GM18951 (cell line): ENCODE results near the gene CHMP1A.

ENCODE experiments used
- POLR2A ChIP-seq: IDR thresholded peaks from 4 replicates; pipeline ENCODE4 v1.6.1; 2011; ENCODE audit warnings: mild to moderate bottlenecking; ENCODE audit not compliant: insufficient read length, insufficient read depth; ENCODE audit errors: extremely low read depth
- in situ Hi-C: fragments of 300-500 bp; cut with MboI; formaldehyde crosslinking; loops from one replicate; pipeline ENCODE4 v1.12.0; 2022; ENCODE audit warnings: low sequenced_read_pairs, mixed read lengths, inconsistent platforms; ENCODE audit not compliant: unreplicated experiment

Gene CHMP1A

DNA sequence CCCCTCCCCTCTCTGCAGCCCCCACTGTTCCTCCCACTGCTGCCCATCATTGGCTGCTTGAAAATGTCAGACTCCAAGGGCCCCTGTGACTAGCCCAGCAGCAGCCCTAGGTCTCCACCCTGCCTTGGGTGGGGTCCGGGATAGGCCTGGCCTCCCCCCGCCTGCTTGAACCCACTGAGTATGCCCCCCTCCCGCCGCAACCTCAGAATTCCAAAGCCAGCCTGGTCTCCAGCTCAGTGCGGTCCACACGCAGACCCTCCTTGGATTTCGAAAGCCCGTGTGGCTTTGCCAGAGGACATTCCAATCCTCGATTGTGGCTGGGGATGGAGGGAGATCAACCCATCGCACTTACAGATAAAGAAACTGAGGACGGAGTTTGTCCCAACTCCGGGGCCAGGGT lies 37.7 kb downstream of the CHMP1A start:
- in situ Hi-C loops = no loop called here
- no peak for TF ChIP-seq POLR2A

DNA sequence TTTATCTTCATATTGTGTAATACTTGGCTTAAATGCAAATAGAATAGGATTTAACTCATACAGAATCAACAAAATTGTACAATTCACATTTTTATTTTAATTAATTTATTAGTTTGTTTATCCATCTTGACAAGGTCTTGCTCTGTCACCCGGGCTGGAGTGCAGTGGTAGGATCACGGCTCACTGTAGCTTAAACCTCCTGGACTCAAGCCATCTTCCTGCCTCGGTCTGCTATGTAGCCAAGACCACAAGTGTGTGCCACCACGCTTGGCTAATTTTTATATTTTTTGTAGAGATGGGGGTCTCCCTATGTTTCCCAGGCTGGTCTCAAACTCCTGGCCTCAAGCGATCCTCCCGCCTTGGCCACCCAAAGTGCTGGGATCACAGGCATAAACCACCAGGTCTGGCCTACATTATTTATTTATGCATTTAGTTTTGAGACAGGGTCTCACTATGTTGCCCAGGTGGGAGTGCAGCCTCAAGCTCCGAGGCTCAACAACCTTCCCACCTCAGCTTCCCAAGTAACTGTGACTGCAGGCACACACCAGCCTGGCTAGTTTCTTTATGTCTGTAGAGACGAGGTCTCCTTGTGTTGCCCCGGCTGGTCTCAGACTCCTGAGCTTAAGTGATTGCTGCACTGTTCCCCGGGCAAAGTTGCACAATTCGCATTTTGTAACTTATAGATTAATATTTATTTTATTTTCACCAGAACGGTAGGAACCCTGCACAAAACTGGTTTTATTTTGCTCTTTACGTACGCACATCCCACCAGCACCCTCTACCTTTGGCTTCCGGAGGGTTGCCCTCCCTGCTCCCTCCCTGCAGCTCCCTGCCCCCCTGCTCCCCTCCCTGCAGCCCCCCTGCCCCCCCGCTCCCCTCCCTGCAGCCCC lies 39.2 kb downstream of the CHMP1A start:
- no peak for TF ChIP-seq POLR2A
- in situ Hi-C loops = no loop called here

DNA sequence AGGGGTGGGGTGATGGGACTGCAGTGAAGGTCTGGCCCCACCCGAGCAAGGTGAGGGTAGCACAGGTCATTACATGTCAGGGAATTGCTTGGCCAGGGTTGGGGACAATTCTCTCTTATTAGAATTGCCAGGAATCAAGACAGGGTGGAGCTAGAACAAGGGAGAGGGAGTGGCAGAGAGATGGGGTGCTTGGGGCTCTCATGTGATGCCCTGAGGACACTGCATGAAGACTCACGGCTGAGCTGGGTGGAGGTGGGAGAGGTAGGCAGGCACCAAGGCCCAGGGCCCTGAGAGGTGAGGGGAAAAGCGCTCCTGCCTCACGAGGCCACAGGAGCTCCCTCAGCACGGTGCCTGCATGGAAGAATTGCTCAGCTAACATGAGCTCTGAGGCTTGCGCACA lies 40.5 kb downstream of the CHMP1A start:
- in situ Hi-C loops = no loop called here
- no peak for TF ChIP-seq POLR2A

DNA sequence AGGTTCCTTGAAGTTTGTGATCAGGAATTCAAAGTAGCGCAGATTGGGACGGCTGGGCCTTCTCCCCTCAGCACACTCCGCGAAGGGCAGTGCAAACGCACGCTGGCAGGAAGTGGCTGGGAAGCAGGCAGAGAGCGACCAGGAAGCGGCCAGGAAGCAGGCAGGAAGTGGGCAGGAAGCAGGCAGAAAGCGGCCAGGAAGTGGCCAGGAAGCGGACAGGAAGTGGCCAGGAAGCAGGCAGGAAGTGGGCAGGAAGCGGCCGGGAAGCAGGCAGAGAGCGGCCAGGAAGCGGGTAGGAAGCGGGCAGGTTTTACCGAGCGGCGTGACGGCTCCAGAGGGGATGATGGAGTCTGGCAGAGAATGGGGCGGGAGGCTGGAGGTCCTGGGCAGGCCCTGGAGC lies 40.9 kb downstream of the CHMP1A start:
- TF ChIP-seq POLR2A = no peak
- in situ Hi-C loops = no loop called here

DNA sequence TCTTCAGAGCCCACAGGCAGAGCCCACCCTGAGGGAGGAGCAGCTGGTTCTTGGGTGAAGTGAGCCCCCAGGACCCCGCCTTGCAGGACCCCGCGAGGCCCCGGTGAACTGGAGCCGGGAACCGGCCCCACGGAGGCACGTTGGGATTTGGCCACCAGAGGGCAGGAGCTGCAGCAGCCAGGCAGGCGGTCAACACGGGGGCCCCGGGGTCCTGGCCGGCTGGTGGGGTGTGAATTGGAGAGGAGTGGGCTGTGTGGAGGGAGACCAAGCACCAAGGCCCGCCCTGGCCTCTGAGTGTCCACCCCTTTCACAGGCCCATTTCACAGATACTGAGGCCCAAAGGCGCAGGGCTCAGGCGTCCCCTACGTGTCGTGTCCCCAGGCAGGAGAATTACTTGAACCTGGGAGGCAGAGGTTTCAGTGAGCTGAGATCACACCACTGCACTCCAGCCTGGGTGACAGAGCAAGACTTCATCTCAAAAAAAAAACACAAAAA lies 41.9 kb downstream of the CHMP1A start:
- no peak for TF ChIP-seq POLR2A
- in situ Hi-C loops = no loop called here

DNA sequence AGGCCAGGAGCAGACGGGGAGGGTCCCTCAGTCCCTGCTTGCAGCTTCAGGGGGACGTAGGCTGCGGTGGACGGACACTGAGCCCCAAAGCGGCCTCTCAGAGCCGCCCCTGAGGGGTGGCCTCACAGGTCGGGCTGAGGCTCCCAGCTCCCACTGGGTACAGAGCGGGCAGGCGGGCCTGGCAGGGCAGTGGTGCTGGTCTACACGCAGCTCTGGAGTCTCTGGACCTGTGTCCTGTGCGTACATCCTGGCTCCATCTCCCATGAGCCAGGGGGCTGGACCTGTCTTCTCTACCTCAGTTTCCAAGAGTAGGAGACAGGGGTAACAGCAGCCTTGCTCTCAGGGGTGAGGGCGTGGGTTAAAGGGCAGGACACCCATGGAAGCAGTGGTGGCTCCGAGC lies 42.3 kb downstream of the CHMP1A start:
- TF ChIP-seq POLR2A = no peak
- in situ Hi-C loops = no loop called here

DNA sequence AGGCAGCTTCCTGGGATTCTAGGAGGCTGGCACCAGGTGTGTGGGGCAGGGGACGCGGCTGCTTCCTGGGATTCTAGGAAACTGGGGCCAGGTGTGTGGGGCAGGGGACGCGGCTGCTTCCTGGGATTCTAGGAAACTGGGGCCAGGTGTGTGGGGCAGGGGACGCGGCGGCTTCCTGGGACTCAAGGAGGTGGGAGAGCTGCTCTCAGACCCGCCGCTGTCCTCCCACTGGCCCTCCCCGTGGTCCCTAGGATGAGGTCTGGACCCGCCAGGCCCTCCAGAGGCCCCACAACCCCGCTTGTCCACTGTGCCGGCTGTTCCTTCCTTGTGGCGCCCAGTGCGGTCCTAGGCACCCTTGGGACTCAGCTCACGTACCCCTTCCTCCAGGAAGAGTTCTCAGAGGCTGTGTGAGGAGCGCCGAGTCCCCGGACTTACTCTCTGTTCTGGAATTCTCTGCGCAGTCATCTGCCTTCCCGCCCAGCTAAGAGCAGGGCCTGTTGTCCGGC lies 43.5 kb downstream of the CHMP1A start:
- in situ Hi-C loops = no loop called here
- no peak for TF ChIP-seq POLR2A

DNA sequence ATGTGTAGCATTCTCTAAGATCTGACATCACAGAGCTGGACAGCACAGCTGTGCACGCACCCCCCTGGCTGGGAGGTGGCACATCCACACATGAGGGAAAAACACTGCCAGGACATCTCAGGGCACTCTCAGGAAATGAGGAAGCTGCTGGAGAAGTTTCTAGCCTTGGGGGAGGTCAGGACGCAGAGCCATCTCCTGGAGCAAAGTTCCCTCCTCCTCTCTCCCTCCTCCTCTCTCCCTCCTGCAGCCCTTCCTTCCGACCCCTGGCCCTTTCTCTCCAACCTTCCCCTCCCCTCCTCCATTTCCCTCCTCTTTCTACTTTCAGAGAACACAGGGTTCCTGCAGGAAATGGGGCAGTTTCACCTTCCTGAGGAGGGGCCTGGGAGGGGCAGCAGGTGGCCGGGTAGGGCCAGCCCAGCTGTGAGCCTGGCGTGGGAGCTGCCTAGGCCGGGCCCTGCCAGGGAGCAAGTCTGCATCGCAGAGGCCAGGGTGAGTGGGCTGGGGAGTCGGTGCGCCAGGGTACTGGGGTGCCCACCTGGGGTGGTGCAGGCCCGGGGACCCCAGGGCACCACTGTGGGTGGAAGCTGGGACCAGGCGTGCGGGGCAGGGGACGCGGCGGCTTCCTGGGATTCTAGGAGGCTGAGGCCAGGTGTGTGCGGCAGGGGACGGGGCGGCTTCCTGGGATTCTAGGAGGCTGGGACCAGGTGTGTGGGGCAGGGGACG lies 44.1 kb downstream of the CHMP1A start, which contains the start of gene DPEP1:
Gene DPEP1 (plus strand): TSS at position 412 of the 723 bp plus-strand sequence. CDS start 16,769 bp downstream, outside the sequence.
- no peak for TF ChIP-seq POLR2A
- in situ Hi-C loops = no loop called here

DNA sequence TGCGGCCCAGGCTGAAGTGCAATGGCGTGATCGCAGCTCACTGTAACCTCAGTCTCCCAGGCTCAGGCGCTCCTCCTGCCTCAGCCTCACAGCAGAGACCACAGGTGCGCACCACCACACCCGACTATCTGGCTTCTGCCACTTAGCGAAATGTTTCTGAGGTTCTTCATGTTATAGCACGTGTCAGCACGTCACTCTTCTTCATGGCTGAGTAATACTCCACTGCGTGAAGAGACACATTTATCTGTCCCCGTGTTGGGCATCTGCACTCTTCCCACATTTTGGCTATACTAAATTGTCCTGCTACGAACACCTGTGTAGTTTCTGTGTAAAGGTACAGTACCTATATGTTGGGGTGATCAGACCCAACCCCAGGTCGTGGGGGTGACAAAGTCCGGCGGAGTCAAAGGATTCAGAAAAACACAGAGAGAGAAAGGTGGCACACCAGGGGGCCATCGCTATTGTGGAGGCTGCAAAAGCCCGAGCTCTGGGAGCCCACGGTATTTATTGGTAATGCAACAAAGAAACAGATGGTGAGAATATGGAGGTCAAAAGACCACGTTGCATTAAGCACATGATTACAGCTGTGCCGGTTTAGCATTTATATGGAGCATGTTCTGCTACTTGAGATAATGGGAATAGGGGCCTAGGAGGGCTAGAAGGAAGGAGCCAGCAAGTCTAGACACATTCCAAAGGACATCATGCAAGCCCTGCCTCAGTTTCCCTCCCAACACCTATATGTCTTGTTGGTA lies 44.9 kb downstream of the CHMP1A start:
- no peak for TF ChIP-seq POLR2A
- in situ Hi-C loops = no loop called here

DNA sequence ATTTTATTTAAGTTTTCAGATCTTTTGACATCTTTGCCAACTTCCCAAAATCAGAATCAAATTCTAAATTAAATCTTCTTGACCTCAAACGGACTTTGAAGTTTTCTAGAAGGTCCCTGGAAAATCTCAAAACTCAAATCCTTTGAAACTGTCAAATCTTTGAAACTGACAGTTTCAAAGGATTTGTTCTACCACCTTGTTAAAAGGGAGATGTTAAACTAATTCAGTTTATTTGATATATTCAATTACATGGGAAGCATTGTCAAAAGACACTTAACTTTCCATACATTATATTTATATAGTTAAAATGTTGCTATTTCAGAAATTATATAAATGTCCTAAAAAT lies 47.4 kb downstream of the CHMP1A start:
- in situ Hi-C loops = no loop called here
- no peak for TF ChIP-seq POLR2A

DNA sequence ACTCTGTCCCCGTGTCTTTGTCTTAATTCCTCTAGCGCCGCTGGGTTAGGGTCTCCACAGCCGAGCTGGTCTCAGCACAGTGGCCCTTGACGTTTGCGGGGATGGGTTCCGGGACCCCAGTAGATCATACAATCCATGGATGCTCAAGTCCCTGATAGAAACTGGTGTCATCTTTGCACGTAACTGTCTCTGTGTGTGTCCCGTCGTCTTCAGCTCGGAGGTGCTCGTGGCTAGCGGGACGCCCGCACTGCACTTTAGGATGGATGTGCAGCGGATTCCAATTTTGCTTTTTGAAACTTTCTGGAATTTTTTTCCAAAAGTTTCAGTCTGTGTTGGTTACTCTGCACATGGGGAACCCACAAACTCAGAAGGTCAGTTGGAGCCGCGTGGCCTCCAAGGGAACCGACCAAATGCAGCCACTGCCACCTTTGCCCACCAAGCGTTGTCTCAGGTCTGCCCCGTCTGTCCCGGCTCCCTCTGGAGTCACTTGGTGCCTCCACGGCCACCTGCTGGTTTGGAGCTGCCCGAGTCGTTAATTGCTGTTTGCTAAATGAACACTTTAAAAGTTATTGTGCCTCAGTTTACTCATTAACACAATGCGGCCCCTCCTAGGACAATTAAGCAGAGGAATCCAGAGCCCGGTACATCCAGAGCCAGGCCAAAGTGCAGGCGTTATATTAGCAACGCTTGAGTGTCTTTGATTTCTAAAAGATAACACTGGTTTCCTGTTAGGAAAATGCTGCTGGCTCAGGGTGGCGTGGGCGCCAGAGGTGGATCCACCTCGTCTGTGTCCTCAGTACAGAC lies 49.4 kb downstream of the CHMP1A start:
- in situ Hi-C loops = no loop called here

DNA sequence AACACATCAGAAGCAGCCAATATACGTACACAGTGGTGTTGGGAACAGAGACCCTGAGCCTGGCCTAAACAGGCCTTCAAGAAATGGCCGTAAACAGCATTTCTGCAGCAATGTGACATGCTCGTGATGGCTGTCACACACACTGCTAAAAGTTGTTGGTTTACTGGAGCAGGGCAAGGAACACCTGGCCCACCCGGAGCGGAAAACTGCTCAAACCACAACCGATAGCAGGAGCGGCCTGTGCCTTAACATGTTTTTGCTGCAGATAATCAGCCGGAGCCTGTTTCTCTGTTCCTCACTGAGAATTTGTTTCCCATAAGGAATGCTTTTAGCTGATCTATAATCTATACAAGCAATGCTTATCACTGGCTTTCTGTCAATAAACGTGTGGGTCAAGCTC lies 50.1 kb downstream of the CHMP1A start:
- no peak for TF ChIP-seq POLR2A
- in situ Hi-C loops = no loop called here

More for the DNA sequence above, 49.4 kb downstream of the CHMP1A start:
- no peak for TF ChIP-seq POLR2A
